Skeletal muscle satellite cell (primary cell): Measurements from ENCODE around the gene SORL1-AS1.

ENCODE experiments used
- H3K27me3 ChIP-seq: 2 replicates; pipeline ENCODE4 v1.7.0; 2013; ENCODE audit warnings: low read length; ENCODE audit not compliant: control insufficient read depth, insufficient read depth
- H3K36me3 ChIP-seq: 2 replicates; pipeline ENCODE4 v1.7.0; 2013; ENCODE audit warnings: mild to moderate bottlenecking, control low read depth, low read length; ENCODE audit not compliant: insufficient read depth
- H3K4me1 ChIP-seq: 2 replicates; pipeline ENCODE4 v1.7.0; 2013; ENCODE audit warnings: low read length; ENCODE audit not compliant: control insufficient read depth, insufficient read depth
- H3K4me2 ChIP-seq: 2 replicates; pipeline ENCODE4 v1.7.0; 2013; ENCODE audit warnings: mild to moderate bottlenecking, low read length
- H3K4me3 ChIP-seq: 2 replicates; pipeline ENCODE4 v1.7.0; 2013; ENCODE audit warnings: low read length
- H3K9ac ChIP-seq: 2 replicates; pipeline ENCODE4 v1.7.0; 2013; ENCODE audit warnings: mild to moderate bottlenecking, low read depth, low read length, moderate library complexity
- H3K9me3 ChIP-seq: replicated peaks from 2 replicates; pipeline ENCODE4 v1.7.0; 2013; ENCODE audit warnings: mild to moderate bottlenecking, control low read depth, low read length

Gene SORL1-AS1

GRCh38 chr11:121460941-121461514 is 8.3 kb upstream of the SORL1-AS1 start:
- no peaks in the 10 kb centered on the region for H3K9me3 ChIP-seq
- H3K36me3 ChIP-seq, result no peaks in the 10 kb centered on the region
- H3K4me2 ChIP-seq, result no peak overlapping the region
- peaks cover 18% of the 10 kb centered on the region for H3K4me1 ChIP-seq
- H3K27me3 ChIP-seq, result peaks cover 36% of the 10 kb centered on the region
- H3K4me3 ChIP-seq, result no peak overlapping the region
- H3K9ac ChIP-seq, result no peak overlapping the region

- no peak overlapping the region for H3K4me3 ChIP-seq
- peaks cover 6% of the 10 kb centered on the region for H3K4me1 ChIP-seq
- no peak overlapping the region for H3K9ac ChIP-seq
- H3K27me3 ChIP-seq, result peaks cover 46% of the 10 kb centered on the region
- H3K4me2 ChIP-seq, result no peak overlapping the region
- no peaks in the 10 kb centered on the region for H3K9me3 ChIP-seq
- no peaks in the 10 kb centered on the region for H3K36me3 ChIP-seq
Observed at GRCh38 chr11:121459413-121460017, 6.7 kb upstream of the SORL1-AS1 start.

- Histone ChIP-seq H3K9ac (no peak overlapping the region), H3K9me3 (no peaks in the 10 kb centered on the region), H3K4me2 (no peak overlapping the region), H3K4me3 (no peak overlapping the region), H3K27me3 (peaks cover 55% of the 10 kb centered on the region), H3K4me1 (no peaks in the 10 kb centered on the region), H3K36me3 (no peaks in the 10 kb centered on the region)
Observed at GRCh38 chr11:121458551-121458950, 5.8 kb upstream of the SORL1-AS1 start.

- peaks cover 5% of the 10 kb centered on the region for H3K4me1 ChIP-seq
- H3K9ac ChIP-seq, result no peak overlapping the region
- no peaks in the 10 kb centered on the region for H3K9me3 ChIP-seq
- no peak overlapping the region for H3K4me3 ChIP-seq
- H3K4me2 ChIP-seq, result no peak overlapping the region
- no peaks in the 10 kb centered on the region for H3K36me3 ChIP-seq
- H3K27me3 ChIP-seq, result peaks cover 65% of the 10 kb centered on the region
Observed at GRCh38 chr11:121456816-121457431, 4.2 kb upstream of the SORL1-AS1 start.

- Histone ChIP-seq H3K4me3 (no peak overlapping the region), H3K9ac (no peak overlapping the region), H3K36me3 (no peaks in the 10 kb centered on the region), H3K4me1 (peaks cover 5% of the 10 kb centered on the region), H3K4me2 (no peak overlapping the region), H3K9me3 (no peaks in the 10 kb centered on the region), H3K27me3 (peaks cover 69% of the 10 kb centered on the region)
Observed at GRCh38 chr11:121456151-121456550, 3.4 kb upstream of the SORL1-AS1 start.

GRCh38 chr11:121455115-121455514 is 2.3 kb upstream of the SORL1-AS1 start:
- H3K4me2 ChIP-seq, result no peak overlapping the region
- no peaks in the 10 kb centered on the region for H3K9me3 ChIP-seq
- peaks cover 79% of the 10 kb centered on the region for H3K27me3 ChIP-seq
- H3K36me3 ChIP-seq, result no peaks in the 10 kb centered on the region
- H3K4me3 ChIP-seq, result no peak overlapping the region
- H3K9ac ChIP-seq, result no peak overlapping the region
- peaks cover 5% of the 10 kb centered on the region for H3K4me1 ChIP-seq

- peaks cover 84% of the 10 kb centered on the region for H3K27me3 ChIP-seq
- no peak overlapping the region for H3K4me3 ChIP-seq
- peaks cover 5% of the 10 kb centered on the region for H3K4me1 ChIP-seq
- no peaks in the 10 kb centered on the region for H3K9me3 ChIP-seq
- H3K9ac ChIP-seq, result no peak overlapping the region
- no peak overlapping the region for H3K4me2 ChIP-seq
- H3K36me3 ChIP-seq, result no peaks in the 10 kb centered on the region
Observed at GRCh38 chr11:121453589-121454299, 977 bp upstream of the SORL1-AS1 start.

GRCh38 chr11:121451986-121452608 is 670 bp downstream of the SORL1-AS1 start, which contains the start of gene SORL1:
Gene SORL1 (plus strand): TSS chr11:121452314. CDS start chr11:121452332, 18 bp downstream.
- H3K4me3 ChIP-seq, result peak within 1 kb of the TSS; percentile 70
- peaks cover 80% of the 10 kb centered on the region for H3K27me3 ChIP-seq
- peaks cover 5% of the 10 kb centered on the region for H3K4me1 ChIP-seq
- H3K36me3 ChIP-seq, result no peaks in the 10 kb centered on the region
- no peak within 1 kb of the TSS for H3K9ac ChIP-seq
- H3K9me3 ChIP-seq, result no peaks in the 10 kb centered on the region
- H3K4me2 ChIP-seq, result peak within 1 kb of the TSS; percentile 86

- H3K27me3 ChIP-seq, result peaks cover 74% of the 10 kb centered on the region
- H3K4me2 ChIP-seq, result peak overlapping the region; percentile 86
- peaks cover 5% of the 10 kb centered on the region for H3K4me1 ChIP-seq
- no peaks in the 10 kb centered on the region for H3K9me3 ChIP-seq
- no peaks in the 10 kb centered on the region for H3K36me3 ChIP-seq
- H3K9ac ChIP-seq, result no peak overlapping the region
- H3K4me3 ChIP-seq, result peak overlapping the region; percentile 70
Observed at GRCh38 chr11:121451178-121451985, 1.4 kb downstream of the SORL1-AS1 start.

GRCh38 chr11:121450401-121450800 is 2.4 kb downstream of the SORL1-AS1 start:
- Histone ChIP-seq H3K4me3 (no peak overlapping the region), H3K27me3 (peaks cover 69% of the 10 kb centered on the region), H3K9me3 (no peaks in the 10 kb centered on the region), H3K36me3 (no peaks in the 10 kb centered on the region), H3K4me1 (peaks cover 5% of the 10 kb centered on the region), H3K9ac (no peak overlapping the region), H3K4me2 (no peak overlapping the region)
